HG03520 (cell line): ENCODE results near the gene SLC35E2B.
A peak's percentile ranks its signal among the peaks of the same experiment; 100 is the strongest.
"Not testable (repeated sequence)": the region's sequence is repeated elsewhere in the genome, so short reads cannot be mapped to it uniquely, and the experiment has no call there.

Experiments
- ATAC-seq: cut with Tn5 transposase; IDR thresholded peaks from one replicate; pipeline ENCODE4 v1.9.1; 2021; ENCODE audit warnings: mild to moderate bottlenecking, moderate library complexity; ENCODE audit not compliant: unreplicated experiment

SLC35E2B gene

DNA sequence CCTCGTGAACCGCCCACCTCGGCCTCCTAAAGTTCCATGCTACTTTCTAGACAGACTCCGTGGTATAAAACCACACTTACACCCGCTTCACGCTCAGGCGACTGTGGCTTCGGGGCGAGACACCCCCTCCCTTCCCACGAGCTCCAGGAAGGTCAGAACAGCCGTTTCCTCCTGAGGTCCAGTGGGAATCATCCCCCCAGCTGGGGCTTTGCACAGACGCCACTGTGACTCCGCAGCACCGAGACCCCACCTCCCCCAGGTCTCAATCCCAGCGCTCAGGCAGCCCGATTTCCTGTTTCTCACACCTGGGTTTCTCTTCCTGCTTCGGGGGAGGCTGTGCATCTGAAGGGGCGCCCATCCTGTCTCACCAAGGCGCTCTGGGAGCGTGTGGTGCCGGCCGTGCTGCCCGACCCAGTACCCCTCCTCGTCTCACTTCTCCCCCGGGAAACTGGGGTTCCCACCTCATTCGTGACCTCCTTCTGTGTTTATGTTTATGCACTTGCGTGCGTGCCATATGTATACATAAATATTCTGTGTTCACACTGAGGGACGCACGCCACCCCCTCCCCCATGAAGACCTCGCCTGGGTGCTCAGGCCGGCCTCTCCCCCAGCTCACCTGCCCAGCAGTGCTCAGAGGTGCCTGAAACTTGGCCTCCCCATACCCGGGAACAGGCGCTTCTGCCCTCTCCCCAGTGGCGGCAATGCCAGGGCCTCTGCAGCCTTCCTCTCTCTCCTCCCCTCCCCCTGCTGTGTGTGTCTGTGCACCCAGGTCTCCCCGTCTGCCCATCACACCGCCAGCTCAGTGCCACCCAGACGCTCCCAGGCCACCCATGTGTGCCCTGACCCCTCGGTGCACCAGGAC lies 14.6 kb downstream of the SLC35E2B start:
- peak; percentile 43 for ATAC-seq

DNA sequence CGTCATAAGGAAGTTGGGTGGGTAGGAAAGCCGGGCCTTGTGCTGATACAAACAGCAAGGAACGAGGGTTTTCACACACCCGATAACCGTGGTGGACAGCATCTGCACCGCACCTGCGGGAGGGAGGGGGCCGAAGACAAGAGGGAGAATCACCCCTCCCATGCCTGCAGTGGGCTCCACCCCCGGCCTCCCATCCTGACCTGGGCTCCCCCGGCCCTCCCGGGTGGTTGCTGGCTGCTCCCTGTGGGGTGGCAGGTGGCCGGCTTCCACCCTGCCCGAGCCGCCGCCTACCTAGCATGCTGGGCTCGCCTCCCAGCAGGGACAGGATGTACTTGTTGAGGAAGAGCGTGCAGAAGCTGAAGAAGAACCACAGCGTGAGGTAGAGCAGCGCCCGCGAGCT lies 16.5 kb downstream of the SLC35E2B start:
- not testable (repeated sequence) for ATAC-seq

DNA sequence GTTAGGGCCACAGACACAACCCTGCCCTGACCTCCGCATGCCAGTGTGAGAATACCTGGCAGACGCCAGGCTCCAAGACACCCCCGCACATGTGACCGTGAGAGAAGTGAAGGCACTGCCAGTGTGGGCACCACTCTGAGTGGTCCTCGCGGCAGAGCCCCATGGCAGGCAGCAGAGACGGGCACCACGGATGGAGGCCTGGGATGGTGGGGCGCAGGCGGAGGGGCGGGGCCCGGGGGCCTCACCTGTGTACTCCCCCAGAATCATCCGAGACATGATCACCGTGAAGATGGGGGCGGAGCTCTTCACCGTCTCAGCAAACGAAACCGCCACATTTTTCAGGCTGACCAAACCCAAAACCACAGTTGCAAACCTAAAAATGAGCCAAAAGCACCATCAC lies 17.4 kb downstream of the SLC35E2B start:
- not testable (repeated sequence) for ATAC-seq

DNA sequence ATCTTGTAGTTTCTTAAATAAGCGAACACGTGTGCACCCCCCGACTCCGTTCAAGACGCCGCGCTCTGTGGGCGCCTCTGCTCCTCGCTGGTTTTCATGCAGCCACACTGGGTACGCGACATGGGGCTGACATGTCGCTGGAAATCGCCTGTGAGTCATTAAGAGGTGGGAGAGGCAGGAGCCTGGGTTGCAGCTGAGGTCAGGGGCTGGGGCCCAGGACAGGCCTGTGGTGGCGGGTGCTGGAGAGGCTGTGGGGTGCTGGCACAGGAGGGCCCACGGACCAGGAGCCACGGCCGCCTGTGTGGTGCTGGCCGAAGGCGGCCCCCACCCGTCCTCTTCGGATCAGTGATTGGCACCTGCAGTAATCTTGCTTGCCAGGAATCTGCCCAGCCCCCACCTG lies 17.8 kb downstream of the SLC35E2B start:
- not testable (repeated sequence) for ATAC-seq

DNA sequence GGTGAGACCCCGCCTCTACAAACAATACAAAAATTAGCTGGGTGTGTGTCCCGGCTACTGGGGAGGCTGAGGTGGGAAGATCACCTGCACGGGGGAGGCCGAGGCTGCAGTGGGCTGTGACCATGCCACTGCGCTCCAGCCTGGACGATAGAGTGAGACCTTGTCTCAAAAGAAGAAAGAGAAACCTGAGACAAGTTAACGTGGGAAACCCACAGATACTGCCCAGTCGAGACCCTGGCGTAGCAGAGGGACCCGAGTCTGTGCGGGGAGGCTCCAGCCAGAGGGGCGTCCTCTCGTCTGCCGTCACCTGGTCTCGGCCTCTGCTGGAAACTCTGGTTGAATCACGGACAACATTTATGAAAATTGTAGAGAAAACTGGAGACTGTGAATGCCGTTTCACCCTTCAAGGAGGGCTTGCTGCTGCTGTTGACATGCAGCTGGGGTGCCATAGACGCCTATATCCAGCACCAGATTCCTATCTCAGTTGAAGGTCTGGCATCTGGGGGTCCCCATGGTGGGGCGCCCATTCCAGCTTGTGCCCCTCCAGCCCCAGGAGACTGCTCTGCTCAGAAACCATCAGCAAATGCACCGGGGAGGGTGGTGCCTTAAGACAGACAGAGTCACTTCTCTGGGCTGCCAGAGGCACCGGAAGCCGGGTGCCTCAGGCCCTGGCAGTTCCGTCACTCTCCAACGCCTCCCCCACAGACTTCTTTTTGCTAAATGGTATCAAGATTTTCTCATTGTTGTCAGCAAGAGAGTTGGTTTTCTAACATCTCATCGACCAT lies 20.2 kb downstream of the SLC35E2B start:
- no peak for ATAC-seq

DNA sequence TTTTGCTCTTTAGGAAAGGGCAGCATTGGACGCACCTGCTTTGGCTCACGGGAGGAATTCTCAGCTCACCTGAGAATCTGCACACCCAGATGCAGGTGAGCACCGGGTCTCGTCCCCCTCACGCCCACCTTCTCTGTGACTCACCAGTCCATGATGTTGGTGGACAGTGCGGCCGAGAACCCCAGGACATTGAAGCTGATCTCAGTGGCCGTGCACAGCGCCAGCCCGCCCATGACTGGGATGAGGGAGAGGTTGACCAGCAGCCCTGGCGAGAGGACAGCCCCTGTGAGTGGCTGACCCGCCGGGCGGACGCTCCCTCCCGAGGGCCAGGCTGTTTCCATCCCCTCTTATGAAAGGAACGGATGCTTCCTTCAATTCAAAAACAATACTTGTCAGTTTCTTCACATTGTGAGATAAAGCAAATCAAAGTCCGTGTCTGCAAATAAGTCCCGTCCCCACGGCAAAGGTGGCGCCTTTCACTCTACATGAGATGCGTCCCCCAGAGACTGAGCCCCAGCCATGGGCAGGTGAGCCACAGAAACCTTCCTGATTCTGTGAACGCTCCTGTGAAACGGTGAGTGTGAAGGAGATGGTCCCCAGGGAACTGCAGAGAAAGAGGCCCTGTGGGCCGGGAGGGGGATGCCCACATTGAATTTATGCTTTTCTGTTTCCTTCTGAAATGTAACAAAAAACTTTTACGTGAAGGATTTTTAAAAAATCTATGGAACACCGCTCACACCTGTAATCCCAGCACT lies 21.1 kb downstream of the SLC35E2B start:
- ATAC-seq, result no peak

DNA sequence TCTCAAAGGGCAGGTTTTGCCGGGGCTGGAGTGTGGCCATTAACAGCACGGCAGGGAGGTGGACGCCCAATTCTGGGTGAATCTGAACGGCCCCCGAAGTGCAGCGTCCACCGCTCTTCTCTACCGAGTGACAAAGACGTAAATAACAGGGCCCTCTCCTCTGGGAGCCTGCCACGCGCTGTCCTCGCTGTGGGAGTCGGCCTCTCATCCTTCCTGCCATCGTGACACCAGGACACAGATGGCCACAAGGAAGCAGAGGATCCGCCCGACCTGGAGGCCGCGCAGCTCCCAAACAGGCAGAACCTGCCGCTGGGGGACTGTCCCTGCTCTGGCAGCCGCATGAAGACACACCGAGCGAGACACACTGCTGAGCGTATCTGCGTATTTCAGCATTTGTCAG lies 21.7 kb downstream of the SLC35E2B start:
- no peak for ATAC-seq

DNA sequence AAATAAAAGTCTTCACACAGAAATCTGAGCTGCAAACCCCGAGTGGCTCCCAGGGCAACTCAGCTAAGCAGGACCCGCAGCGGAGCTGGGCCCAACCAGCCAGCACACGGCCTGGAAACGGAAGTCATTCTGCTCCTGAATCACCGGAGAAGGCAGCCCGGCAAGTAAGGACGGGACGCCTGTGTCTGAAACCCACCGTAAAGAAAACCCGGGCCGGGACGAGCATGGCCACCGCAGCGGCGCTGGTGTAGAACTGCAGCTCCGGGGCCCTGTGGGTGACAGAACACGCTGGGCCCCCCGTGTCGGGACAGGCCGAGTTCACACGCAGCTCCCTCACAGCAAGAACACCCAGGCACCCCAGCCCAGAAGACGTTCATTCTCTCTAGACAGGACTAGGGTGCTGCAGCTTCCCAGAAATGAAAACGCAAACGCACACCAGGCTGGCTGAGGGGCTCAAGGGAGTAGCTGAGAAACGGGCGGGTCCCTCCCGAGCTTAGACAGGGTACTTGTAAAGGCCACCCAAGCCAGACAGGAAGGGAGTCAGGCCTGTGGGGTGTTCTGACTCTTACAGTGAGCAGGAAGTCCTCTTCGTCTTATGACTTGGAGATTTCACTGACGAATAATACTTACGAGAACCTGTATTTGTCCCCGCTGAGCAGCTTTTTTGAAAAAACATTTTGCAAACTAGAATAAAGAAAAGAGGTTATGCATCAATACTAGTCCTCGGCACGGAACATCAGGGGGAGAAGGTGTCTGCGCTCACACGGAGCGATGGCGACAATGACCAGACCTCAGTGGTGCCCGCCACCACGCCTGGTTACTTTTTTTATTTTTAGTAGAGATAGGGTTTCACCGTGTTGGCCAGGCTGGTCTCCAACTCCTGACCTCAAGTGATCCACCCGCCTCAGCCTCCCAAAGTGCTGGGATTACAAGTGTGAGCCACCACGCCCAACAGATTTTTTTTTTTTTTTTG lies 22.8 kb downstream of the SLC35E2B start:
- ATAC-seq, result no peak

DNA sequence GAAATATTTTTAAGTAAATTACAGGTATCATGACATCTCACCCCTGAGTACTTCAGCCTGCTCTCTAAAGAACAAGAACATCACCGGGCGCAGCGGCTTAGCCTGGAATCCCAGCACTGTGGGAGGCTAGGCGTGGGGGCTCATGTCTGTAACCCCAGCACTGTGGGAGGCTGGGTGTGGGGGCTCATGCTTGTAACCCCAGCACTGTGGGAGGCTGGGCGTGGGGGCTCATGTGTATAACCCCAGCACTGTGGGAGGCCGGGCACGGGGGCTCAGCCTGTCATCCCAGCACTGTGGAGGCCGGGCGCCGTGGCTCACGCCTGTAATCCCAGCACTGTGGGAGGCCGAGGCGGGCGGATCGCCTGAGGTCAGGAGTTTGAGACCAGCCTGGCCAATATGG lies 26.1 kb downstream of the SLC35E2B start:
- no peak for ATAC-seq

DNA sequence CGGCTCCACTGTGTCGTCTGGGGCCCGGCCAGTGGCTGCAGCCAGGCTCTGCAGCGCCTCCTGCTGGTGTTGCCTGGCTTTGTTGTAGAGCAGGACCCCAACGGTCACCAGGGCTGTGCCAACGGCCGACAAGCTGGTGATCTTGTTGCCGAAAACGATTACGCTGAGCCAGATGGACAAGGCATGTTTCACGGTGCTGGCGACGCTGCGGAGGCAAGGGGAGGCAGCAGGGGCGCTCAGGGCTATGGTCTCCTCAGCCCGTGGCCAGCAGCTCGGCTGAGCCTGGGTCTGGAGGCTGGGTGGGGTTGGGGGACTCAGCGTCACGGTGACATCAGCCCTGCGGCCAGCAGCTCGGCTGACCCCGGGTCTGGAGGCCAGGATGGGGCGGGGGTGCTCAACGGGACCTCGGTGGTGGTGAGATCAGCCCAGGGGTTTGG lies 26.8 kb downstream of the SLC35E2B start:
- ATAC-seq, result no peak

DNA sequence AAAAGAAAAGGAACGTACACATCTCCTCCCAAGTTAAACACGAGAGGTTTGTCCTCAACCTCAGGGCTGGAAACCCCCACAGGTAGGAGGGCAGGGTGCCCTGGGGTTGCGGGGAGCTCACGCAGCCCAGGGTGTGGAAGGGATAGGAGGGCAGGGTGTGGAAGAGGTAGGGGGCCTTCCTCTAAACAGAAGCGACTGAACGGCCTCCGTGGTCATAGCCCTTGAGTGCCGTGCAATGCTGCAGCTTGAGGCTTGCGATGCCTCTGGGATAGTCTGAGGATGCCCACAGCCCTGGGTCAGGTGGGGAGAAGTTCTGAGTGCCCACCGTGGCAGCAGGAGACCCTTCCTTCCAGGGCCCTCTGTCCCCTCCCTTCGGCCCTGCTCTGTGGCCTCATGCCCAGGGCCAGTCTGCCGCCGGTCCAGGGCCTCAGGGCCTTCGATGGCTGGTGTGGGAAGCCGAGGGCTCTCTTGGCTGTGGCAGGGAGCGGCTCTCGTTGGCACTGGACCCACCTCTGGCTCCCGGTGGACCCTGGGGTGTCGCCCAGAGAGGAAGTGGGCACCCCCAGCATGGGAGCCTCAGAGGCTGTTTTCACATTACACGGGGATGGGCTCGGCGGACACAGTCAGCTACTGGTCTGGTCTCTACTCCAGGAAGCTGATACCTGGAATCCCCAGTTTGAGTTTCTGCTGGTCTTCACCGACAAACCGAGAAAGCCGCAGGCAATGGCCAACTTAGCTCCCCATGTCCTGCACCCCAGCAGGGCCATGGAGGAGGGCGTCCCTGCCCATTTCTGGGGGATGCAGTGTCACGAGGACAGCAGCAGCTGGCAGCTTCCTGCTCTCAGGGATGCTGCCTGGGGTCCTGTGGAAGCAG lies 27.4 kb downstream of the SLC35E2B start:
- no peak for ATAC-seq

DNA sequence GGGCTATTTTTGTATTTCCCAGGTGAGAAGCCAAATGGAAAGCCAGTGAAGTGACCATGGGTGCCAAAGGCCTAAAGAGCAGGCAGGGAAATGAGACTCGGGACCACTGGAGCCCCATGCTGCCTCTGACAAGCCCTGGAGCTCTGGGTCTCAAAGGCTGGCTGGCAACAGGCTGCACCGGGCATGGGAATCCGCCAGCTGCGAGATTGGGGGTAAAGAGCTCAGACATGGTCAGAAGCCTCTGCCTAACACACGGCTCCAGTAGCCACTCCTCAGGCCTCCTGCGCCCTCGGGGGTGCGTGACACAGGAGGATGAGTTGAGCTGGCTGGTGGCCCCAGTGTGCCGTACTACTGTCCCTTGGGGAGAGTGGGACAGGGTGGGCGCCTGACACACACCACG lies 28.3 kb downstream of the SLC35E2B start:
- not testable (repeated sequence) for ATAC-seq

DNA sequence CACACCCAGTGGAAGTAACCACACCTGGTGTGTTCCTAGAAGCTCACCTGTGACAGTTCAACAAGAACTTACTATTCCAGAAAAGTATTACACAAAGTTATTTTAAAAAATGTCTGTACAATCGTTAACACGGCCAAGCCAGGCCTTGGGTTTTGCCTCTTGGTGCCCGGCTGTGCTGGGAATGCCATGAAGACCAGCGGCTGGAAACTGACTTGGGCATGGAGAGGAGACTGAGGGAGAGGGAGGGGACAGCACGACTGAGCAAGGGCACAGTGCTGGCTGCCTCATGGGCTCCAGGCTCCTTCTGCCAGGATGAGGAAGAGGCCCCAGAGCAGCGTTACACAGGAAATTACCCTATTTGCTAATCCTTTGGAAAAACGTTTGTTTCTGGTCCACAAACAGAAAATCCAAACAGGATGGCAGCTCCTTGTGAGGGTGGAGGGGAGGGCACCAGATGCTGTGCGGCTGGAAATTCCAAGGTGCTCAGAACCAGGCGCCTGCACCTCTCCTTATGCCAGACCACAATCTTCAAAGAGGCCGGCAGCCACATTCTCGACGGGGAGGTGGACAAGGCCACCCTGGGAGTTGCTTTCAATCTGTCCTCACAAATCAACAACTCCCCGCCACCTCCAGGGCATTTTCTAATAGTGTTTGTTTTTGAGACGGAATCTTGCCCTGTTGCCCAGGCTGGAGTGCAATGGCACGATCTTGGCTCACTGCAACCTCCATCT lies 29.6 kb downstream of the SLC35E2B start:
- ATAC-seq, result not testable (repeated sequence)

DNA sequence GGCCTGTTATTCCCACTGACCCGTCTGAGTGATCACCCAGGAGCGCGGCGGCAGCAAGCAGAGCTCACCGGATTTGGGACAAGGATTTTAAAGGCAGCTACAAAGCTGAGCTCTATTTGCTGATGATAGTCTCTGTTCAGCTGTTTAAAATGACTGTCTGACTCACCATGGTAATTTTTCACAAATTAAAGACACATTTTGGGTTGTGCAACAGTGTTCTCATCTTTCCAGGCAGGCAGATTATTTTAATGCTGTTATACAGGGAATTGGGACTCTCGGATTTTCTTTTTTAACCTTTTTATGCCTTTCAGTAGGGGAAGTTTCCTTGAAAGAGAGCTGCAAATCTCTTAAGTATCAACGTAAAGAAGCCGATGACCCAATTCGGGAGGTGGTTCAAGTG lies 30.2 kb downstream of the SLC35E2B start:
- ATAC-seq, result not testable (repeated sequence)

DNA sequence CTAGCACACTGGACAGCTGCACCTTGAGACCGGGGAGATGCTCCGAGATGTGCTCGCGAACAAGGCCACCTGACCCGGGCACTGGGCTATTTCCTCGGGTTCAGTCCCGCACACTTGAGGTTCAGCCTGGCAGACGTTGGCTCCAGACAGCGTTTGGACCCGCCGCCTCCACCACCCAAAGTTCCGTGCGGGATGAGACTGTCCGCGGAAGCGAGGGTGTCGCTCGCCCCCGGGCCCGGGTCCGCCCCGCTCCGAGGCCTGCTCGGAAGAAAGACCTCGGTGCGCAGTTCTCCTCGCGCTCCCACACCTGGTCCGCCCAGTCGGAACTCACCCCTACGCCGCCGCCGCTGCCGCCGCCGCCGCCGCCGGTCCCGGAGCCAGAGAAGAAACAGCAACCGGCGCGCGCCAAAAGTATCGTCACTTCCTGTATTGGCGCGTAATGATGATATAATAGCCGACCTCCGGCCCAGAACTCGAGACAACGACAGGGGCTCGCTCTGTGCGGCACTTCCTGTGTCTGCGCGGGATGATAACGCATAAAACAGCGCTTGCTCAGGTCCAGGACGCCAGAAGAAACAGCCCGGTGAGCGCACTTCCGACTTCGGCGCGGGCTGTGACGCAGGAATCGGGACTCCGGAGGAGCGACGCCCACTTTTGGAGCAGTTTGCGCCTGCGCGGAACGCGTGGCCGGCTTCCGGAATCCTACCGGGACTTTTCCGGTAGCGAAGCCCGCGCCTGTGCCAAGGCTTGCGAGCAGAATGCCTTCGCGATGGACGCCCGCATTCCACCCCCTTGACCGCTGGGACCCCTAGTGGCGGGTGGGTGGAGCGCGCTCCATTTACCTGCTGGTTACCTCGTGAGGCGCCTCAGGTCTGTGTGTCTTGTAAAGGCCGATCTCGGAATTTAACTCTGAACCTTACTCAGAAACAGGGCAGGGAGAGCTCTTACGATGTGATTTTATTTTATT lies 33.7 kb downstream of the SLC35E2B start, which contains the start of gene CDK11B:
Gene CDK11B (minus strand): TSS at position 422 of the 967 bp plus-strand sequence. CDS start 1,519 bp downstream, outside the sequence.
- ATAC-seq, result peak; percentile 91

DNA sequence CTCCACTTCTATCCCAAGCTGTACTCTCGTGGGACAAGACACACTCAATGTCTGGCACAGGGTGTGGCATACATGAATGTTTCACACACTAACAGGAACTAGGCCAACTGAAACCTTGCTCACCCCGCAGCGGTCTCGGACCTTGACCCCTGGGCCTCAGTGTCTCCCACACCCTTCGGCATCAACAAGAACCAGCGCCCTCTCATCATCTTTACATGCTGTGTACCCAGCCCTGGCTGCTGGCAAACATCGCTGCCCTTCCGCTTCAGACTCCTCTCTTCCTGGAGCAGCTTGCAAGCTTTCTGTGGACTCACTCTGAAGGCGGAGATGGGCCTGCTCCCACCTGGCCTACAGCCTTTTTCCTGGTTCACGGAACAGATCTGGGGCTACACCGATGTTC lies 44.3 kb downstream of the SLC35E2B start:
- not testable (repeated sequence) for ATAC-seq
